Mesendoderm (in vitro differentiated cells): ENCODE data around the gene XCR1.
A peak's percentile ranks its signal among the peaks of the same experiment; 100 is the strongest.
"Not testable (repeated sequence)": the region's sequence is repeated elsewhere in the genome, so short reads cannot be mapped to it uniquely, and the experiment has no call there.

Source experiments
- DNase-seq: peaks from one replicate; pipeline ENCODE4 v3.0.0; 2013
- H2AK5ac ChIP-seq: 2 replicates; pipeline ENCODE4 v1.6.1; 2013; ENCODE audit warnings: low read length, inconsistent platforms
- H2BK120ac ChIP-seq: 2 replicates; pipeline ENCODE4 v1.6.1; 2013; ENCODE audit warnings: low read depth, mild to moderate bottlenecking, low read length, moderate library complexity, mixed read lengths
- H2BK15ac ChIP-seq: replicated peaks from 2 replicates; pipeline ENCODE4 v1.6.1; 2013; ENCODE audit warnings: low read depth, mild to moderate bottlenecking, moderate library complexity
- H2BK5ac ChIP-seq: 2 replicates; pipeline ENCODE4 v1.6.1; 2013; ENCODE audit warnings: low read length, inconsistent platforms
- H3K18ac ChIP-seq: 2 replicates; pipeline ENCODE4 v1.6.1; 2013; ENCODE audit warnings: mild to moderate bottlenecking, low read length, mixed read lengths
- H3K23ac ChIP-seq: one replicate; pipeline ENCODE4 v1.6.1; 2013; ENCODE audit warnings: low read length
- H3K27ac ChIP-seq: 2 replicates; pipeline ENCODE4 v1.5.1; 2013; ENCODE audit warnings: low read depth, mild to moderate bottlenecking, inconsistent platforms, low read length, moderate library complexity
- H3K27me3 ChIP-seq: 2 replicates; pipeline ENCODE4 v1.6.1; 2013; ENCODE audit warnings: low read length, control low read depth, mild to moderate bottlenecking, inconsistent platforms; ENCODE audit not compliant: insufficient read depth, poor library complexity
- H3K36me3 ChIP-seq: 2 replicates; pipeline ENCODE4 v1.6.1; 2013; ENCODE audit warnings: low read length, inconsistent platforms; ENCODE audit not compliant: control insufficient read depth, insufficient read depth
- H3K4ac ChIP-seq: one replicate; pipeline ENCODE4 v1.6.1; 2013; ENCODE audit warnings: low read depth, mild to moderate bottlenecking, low read length, moderate library complexity
- H3K4me1 ChIP-seq: 2 replicates; pipeline ENCODE4 v1.6.1; 2013; ENCODE audit warnings: low read depth, low read length, inconsistent platforms; ENCODE audit not compliant: control insufficient read depth
- H3K4me2 ChIP-seq: 2 replicates; pipeline ENCODE4 v1.6.1; 2013; ENCODE audit warnings: low read length
- H3K4me3 ChIP-seq: 2 replicates; pipeline ENCODE4 v1.5.1; 2013; ENCODE audit warnings: mild to moderate bottlenecking, low read length
- H3K56ac ChIP-seq: one replicate; pipeline ENCODE4 v1.6.1; 2013; ENCODE audit warnings: low read length
- H3K79me1 ChIP-seq: 2 replicates; pipeline ENCODE4 v1.6.1; 2013; ENCODE audit warnings: low read length, inconsistent platforms
- H3K79me2 ChIP-seq: 2 replicates; pipeline ENCODE4 v1.6.1; 2013; ENCODE audit warnings: mild to moderate bottlenecking, low read length; ENCODE audit not compliant: control insufficient read depth, insufficient read depth
- H3K9ac ChIP-seq: 2 replicates; pipeline ENCODE4 v1.6.1; 2013; ENCODE audit warnings: low read length, inconsistent platforms
- H4K5ac ChIP-seq: one replicate; pipeline ENCODE4 v1.6.1; 2013; ENCODE audit warnings: low read length
- H4K8ac ChIP-seq: one replicate; pipeline ENCODE4 v1.6.1; 2013; ENCODE audit warnings: low read depth, mild to moderate bottlenecking, control low read depth, low read length, moderate library complexity
- WGBS: extraction: QIAGEN DNeasy Blood & Tissue Kit; methylation state at CpG from one replicate; pipeline ENCODE4 v1.1.7; 2013; ENCODE audit warnings: low lambda C conversion rate, missing lambda C conversion rate; ENCODE audit not compliant: insufficient coverage; ENCODE audit errors: extremely low coverage; 5-methylcytosine and 5-hydroxymethylcytosine counted together

The XCR1 gene

DNA sequence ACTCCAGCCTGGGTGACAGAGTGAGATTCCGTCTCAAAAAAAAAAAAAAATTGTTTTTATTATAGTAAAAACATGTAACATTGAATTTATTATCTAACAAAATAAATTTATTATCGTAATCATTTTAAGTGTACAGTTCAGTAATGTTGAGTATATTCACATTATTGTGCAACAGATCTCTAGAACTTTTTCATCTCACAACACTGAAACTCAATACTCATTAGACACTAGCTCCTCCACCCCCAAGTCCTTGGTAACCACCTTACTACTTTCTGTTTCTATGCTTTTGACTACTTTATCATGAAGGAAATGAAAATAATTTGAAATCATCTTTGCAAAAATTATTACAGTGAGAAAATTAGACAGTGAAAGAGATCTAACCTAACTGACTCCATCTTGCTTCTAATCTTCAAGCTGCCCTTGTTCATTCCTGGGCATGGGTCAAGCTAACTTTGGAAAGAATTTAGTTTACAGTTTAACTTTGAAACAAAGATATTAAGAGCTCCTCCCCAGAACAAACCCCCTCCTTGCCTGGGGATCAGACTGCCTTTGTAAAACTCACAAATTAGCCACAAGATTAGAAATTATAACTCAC lies 16.7 kb downstream of the XCR1 start:
- Histone ChIP-seq H3K18ac (no peak overlapping the region), H3K27me3 (no peaks in the 10 kb centered on the region), H2BK15ac (no peak overlapping the region), H2BK120ac (no peak overlapping the region), H4K5ac (no peak overlapping the region), H2BK5ac (no peak overlapping the region), H3K4ac (no peak overlapping the region), H3K36me3 (no peaks in the 10 kb centered on the region), H3K56ac (no peak overlapping the region), H3K23ac (no peak overlapping the region), H3K79me2 (no peaks in the 10 kb centered on the region), H3K4me3 (no peak overlapping the region), H3K4me1 (no peaks in the 10 kb centered on the region), H3K4me2 (no peak overlapping the region), H4K8ac (no peak overlapping the region), H3K27ac (no peak overlapping the region), H2AK5ac (no peak overlapping the region), H3K79me1 (no peaks in the 10 kb centered on the region), H3K9ac (no peak overlapping the region)
- WGBS = no CpG with 5 or more reads among the region's 2 CpGs
- DNase-seq = no peak

DNA sequence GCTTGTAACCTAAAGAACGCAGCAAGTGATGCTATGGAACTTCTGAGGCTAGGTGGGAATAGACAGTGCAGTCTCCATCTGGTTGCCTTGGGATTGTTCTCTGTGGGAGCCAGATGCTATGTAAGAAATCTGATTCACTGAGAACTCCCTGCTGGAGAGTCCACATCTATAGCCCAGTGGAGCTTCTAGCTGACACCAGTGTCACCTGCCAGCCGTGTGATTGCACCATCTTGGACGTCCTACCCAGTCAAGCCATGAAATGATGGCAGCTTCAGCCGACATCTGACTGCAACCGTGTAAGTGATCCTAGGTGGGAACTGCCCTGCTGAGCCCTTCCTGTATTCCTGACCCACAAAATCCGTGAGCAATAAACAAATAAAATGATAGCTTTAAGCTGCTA lies 19.2 kb downstream of the XCR1 start:
- no peaks in the 10 kb centered on the region for H3K4me1 ChIP-seq
- H3K79me2 ChIP-seq = no peaks in the 10 kb centered on the region
- H2BK120ac ChIP-seq = no peak overlapping the region
- H3K56ac ChIP-seq = no peak overlapping the region
- no peaks in the 10 kb centered on the region for H3K27me3 ChIP-seq
- H2AK5ac ChIP-seq = no peak overlapping the region
- H3K4me3 ChIP-seq = no peak overlapping the region
- no peaks in the 10 kb centered on the region for H3K79me1 ChIP-seq
- no peak overlapping the region for H3K9ac ChIP-seq
- H2BK5ac ChIP-seq = no peak overlapping the region
- peak overlapping the region; percentile 9 for H3K4ac ChIP-seq
- no peak overlapping the region for H4K5ac ChIP-seq
- H4K8ac ChIP-seq = no peak overlapping the region
- H3K4me2 ChIP-seq = no peak overlapping the region
- DNase-seq = no peak
- H3K27ac ChIP-seq = no peak overlapping the region
- no CpG with 5 or more reads among the region's 6 CpGs for WGBS
- H3K18ac ChIP-seq = no peak overlapping the region
- no peak overlapping the region for H3K23ac ChIP-seq
- no peaks in the 10 kb centered on the region for H3K36me3 ChIP-seq
- H2BK15ac ChIP-seq = no peak overlapping the region

DNA sequence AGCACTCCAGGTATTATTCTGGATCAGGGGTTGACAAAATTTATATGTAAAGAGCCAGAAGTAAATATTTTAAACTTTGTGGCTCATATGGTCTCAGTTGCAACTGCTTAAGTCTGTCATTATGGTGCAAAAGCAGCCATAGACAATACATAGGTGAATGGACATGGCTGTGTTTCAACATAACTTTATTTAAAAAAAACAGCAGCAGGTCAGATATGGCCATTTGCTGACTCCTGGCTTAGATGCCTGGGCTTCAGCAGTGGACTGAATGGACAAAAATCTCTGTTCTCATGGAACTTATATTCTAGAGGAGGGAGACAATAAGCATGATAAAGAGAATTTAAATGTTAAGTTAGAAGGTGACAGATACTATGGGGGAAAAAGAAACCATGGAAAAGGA lies 20.0 kb downstream of the XCR1 start:
- Histone ChIP-seq H3K27ac (no peak overlapping the region), H4K8ac (no peak overlapping the region), H3K4me3 (no peak overlapping the region), H2BK15ac (no peak overlapping the region), H3K18ac (no peak overlapping the region), H4K5ac (no peak overlapping the region), H2BK120ac (no peak overlapping the region), H3K4ac (no peak overlapping the region), H3K79me1 (no peaks in the 10 kb centered on the region), H3K27me3 (no peaks in the 10 kb centered on the region), H3K4me2 (no peak overlapping the region), H3K9ac (no peak overlapping the region), H2AK5ac (no peak overlapping the region), H2BK5ac (no peak overlapping the region), H3K36me3 (no peaks in the 10 kb centered on the region), H3K56ac (no peak overlapping the region), H3K79me2 (no peaks in the 10 kb centered on the region), H3K4me1 (no peaks in the 10 kb centered on the region), H3K23ac (no peak overlapping the region)
- no peak for DNase-seq

DNA sequence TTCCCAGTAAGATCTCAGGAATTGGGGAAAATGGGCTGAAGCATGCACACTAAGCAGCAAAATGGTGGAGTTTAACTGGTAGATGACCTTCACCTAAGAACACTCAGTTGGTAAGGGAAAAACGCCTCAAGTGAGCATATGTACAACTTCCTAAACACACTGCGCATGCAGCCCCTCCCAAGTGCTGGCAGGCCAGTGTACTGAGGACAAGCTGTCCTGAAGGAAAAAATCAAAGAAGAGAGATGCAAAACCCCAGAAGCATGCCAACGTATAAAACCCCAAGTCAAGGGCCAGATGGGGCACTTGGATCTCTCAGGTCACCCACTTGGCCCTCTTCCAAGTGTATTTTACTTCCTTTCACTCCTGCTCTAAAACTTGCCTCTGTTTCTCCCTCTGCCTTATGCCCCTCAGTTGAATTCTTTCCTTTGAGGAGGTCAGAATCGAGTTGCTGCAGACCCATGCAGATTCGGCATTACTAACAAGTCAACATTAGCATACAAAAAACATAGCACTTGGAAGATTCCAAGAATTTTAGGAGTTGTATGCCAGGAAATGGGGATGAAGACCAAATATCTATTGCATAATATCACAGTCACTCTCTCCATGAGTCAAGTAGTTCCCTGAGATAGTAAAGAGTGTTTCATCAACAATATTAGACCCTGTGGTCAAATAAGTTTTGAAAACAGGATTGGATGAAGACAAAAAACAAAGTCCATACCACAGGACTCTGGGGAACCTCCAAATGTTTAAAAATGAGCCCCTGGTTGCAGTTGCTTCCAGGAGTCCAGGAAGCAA lies 20.8 kb downstream of the XCR1 start:
- H3K27ac ChIP-seq = no peak overlapping the region
- H3K18ac ChIP-seq = no peak overlapping the region
- H2BK5ac ChIP-seq = no peak overlapping the region
- H2AK5ac ChIP-seq = no peak overlapping the region
- no peak overlapping the region for H3K23ac ChIP-seq
- H2BK15ac ChIP-seq = no peak overlapping the region
- H3K4me3 ChIP-seq = no peak overlapping the region
- no peak overlapping the region for H4K8ac ChIP-seq
- WGBS = no CpG with 5 or more reads among the region's 5 CpGs
- no peak overlapping the region for H3K56ac ChIP-seq
- no peak overlapping the region for H2BK120ac ChIP-seq
- no peaks in the 10 kb centered on the region for H3K4me1 ChIP-seq
- H3K9ac ChIP-seq = no peak overlapping the region
- no peak overlapping the region for H3K4me2 ChIP-seq
- no peak overlapping the region for H3K4ac ChIP-seq
- peak; percentile 60 for DNase-seq
- no peaks in the 10 kb centered on the region for H3K79me1 ChIP-seq
- no peaks in the 10 kb centered on the region for H3K79me2 ChIP-seq
- no peaks in the 10 kb centered on the region for H3K36me3 ChIP-seq
- H4K5ac ChIP-seq = no peak overlapping the region
- H3K27me3 ChIP-seq = no peaks in the 10 kb centered on the region

DNA sequence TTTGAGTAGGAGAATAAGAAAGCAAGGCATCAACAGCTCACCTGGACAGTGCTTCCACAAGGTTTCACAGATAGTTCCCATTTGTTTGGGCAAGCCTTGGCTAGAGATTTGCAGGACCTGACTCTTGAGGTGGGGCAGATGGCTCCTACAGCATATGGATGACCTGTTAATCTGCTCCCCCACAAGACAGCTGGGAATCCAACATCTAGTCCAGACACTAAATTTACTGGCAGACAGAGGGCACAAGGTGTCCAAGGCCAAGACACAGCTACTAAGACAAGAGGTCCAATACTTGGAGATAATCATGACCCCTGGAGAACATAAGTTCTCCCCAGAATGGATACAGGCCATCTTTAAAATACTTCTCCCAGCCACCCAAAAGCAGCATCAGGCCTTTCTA lies 23.6 kb downstream of the XCR1 start:
- H3K79me2 ChIP-seq, H3K4ac ChIP-seq, H3K27ac ChIP-seq, H3K9ac ChIP-seq, H3K18ac ChIP-seq, H3K79me1 ChIP-seq, H2BK15ac ChIP-seq, H3K4me2 ChIP-seq, H2AK5ac ChIP-seq, H3K36me3 ChIP-seq, H3K4me3 ChIP-seq, H3K4me1 ChIP-seq, H2BK120ac ChIP-seq, H3K27me3 ChIP-seq, H3K56ac ChIP-seq, H3K23ac ChIP-seq, H4K5ac ChIP-seq, H4K8ac ChIP-seq, H2BK5ac ChIP-seq, DNase-seq: not testable (repeated sequence)

DNA sequence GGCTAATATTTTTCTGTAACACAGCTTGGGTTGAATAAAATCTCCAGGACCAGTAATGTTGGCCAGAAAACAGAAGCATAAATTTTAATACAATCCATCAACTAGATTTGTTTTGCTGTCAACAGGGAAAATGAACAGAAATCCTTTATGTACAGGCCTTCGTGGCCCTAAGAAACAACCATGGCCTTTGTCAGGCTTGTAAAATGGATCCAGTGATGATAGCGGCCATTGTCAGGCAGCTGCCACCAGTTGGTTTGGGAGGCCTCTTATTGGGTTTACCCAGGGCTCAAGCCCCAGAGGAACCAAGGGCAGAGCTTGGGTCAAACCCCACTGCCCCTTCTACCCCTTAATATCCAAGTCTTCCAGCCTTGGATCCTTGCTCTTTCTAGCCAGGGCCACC lies 26.1 kb downstream of the XCR1 start:
- Histone ChIP-seq H3K4me1 (no peaks in the 10 kb centered on the region), H2AK5ac (no peak overlapping the region), H4K5ac (no peak overlapping the region), H3K79me1 (no peaks in the 10 kb centered on the region), H3K56ac (no peak overlapping the region), H3K4ac (no peak overlapping the region), H3K27ac (no peak overlapping the region), H3K18ac (no peak overlapping the region), H3K23ac (no peak overlapping the region), H3K79me2 (no peaks in the 10 kb centered on the region), H3K27me3 (no peaks in the 10 kb centered on the region), H3K4me2 (no peak overlapping the region), H3K9ac (no peak overlapping the region), H3K4me3 (no peak overlapping the region), H2BK5ac (no peak overlapping the region), H4K8ac (no peak overlapping the region), H2BK15ac (no peak overlapping the region), H2BK120ac (no peak overlapping the region), H3K36me3 (no peaks in the 10 kb centered on the region)
- DNase-seq = no peak
- WGBS = no CpG with 5 or more reads among the region's 2 CpGs
